ENCODE results near the gene C2CD2.

The C2CD2 gene

DNA sequence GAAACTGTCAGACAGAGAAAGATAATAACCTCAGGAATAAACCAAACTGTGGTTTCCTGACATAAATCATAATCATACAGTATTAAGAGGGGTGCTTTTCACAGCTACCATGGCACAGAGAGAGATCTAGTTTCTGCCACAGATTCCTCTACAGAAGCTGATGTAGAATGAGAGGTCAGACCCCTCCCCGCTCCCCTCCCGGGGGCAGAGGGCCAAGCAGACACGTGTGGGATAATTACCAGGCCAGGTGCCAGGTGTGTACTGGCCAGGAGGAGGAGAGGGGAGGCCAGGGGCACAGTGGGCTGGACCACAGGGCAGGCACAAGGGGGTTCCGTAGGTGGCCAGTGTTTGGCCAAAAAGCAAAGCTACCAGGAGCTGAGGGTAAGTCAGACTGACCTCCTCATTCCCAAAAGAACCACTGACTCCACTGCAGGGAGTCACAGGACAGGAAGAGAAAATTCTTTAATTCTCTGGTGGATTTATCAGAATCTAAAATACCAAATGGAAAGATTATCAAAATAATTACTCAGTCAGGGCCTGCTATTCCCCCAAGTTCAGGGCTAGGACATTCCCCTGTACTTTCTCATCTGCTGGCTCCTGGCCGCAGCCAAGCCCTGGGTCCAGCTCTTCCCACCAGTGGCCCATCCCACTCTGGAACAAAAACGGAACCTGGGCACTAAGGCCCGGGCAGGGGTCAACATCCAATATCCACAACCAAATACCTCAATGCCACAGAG, 30.0 kb downstream of the C2CD2 start:
- no peak for DNase-seq
- in situ Hi-C loops (cut with HindIII; ENCODE audit: low pct_ligation_motif_present, low pct_unique_long_range_greater_than_20kb, low sequenced_read_pairs): no loop called here

- in situ Hi-C loops (cut with HindIII; ENCODE audit: low pct_ligation_motif_present, low pct_unique_long_range_greater_than_20kb, low sequenced_read_pairs): no loop called here
- DNase-seq: no peak
Measured at GRCh38 chr21:41923186-41923585, 30.6 kb downstream of the C2CD2 start.

DNA sequence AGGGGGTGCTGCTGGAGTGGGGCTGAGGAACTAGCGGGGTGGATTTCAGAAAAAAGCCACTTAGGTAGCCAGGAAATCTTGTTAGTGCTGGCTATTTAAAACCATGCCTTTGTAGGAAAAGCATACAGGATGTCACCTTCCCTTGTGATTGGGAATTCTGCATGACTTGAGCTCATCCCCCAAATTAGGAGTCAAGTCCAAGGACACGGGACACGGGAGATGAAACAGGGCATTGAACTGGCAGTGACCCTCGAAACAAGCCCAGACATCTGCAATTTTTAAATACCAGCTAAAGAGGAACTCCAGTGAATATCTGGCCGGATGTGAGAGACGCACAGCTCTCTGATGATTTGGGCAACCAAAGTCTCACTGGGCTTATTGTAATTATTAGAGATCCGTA, 32.8 kb downstream of the C2CD2 start:
- in situ Hi-C loops (cut with HindIII; ENCODE audit: low pct_ligation_motif_present, low pct_unique_long_range_greater_than_20kb, low sequenced_read_pairs): no loop called here
- DNase-seq: no peak

DNA sequence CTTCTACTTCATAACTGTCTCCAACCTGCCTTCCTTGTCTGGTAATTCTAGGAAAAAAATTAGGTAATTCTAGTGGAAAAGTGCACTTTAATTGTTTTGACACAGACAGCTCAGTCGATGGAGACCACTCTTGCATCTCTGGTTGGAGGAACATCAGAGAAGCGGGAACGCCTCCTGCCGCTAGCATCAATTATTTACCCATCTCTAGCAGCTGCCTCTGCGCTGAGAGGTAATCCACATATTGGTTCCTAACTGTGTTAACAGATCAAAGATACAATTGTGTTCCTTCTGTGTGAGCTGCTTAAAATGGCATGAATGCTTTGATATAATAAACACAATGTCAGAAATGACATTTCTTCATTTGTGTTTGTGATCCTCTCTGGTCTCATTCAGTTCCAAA, 33.3 kb downstream of the C2CD2 start:
- DNase-seq: no peak
- in situ Hi-C loops (cut with HindIII; ENCODE audit: low pct_ligation_motif_present, low pct_unique_long_range_greater_than_20kb, low sequenced_read_pairs): no loop called here

- in situ Hi-C loops (cut with HindIII; ENCODE audit: low pct_ligation_motif_present, low pct_unique_long_range_greater_than_20kb, low sequenced_read_pairs): no loop called here
- no peak for DNase-seq
Measured at GRCh38 chr21:41919666-41920398, 34.0 kb downstream of the C2CD2 start.

DNA sequence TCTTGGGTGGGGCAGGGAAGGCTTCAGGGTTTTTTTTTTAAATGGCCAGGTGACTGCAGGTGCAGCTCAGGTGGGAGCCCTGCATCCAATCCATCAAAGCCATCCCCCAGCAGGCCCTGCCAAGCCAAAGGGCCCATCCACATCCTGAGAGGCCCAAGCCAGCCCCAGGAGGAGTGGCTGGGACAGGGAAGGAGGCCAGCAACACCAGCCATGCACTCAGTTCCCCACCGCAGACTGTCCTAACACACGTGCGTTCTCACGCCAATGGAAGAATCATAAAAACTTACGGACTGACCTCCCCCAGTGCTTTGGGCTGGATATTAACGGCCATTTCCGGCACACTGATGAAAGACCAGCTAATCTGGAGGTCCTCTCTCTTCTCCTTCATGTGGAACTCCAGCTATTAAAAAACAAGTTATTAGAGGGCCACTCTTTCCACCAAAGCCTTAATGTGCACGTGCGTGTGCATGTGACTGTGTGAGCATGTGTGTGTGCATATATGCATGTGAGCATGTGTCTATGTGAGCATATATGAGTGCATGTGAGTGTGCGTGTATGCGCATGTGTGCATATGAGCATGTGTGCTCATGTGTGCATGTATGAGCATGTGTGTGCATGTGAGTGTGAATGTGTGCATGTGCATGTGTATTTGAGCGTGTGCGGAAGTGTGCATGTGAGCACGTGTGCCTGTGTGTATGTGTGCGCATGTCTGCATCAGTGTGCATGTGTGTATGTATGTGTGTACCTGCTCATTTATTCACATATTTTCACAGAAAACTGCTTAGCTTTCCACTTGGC, 35.1 kb downstream of the C2CD2 start:
- in situ Hi-C loops (cut with HindIII; ENCODE audit: low pct_ligation_motif_present, low pct_unique_long_range_greater_than_20kb, low sequenced_read_pairs): no loop called here
- no peak for DNase-seq

DNA sequence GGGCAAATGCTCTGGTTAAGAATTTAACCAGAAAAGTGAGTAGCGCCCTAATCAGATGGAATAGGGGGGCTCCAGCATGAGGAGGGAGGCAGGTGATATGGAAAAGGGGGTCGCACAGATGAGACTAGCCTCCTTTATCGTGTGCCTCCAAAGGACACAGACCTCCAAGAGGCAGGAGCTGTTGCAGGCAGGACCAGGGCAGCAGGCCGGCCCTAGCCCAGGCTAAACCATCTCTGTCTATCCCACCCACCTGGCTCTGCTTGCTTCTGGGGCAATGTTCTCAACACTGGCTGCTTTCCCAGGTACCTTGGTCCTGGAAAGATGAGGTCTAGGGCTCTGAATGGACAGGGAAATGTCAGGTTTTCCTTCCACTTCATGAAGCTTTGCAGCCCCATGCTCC, 36.3 kb downstream of the C2CD2 start:
- in situ Hi-C loops (cut with HindIII; ENCODE audit: low pct_ligation_motif_present, low pct_unique_long_range_greater_than_20kb, low sequenced_read_pairs): no loop called here
- no peak for DNase-seq

DNA sequence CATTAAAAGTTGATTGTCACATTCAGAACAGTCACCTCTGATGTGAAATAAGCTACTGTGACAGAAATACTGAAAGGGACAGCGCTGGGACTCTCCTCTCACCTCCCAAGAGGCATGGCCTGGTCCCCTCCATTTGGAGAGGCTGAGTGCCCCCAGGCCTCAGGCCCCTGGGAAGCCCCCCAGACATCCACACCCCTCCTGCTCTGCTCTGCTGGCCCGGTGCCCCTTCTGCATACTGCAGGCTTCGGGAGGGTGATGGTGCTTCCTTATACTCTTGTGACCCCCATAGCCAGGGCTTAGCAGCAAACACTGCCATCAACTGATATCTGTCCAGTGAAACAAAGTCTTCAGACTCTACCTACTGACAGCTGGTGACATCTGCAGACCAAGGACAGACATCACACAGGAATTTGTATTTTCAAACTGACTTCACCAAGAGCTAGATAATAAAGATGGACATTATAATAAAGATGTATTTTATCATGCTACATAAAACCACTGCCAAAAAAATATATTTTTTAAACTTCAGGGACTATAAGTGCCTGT, 36.9 kb downstream of the C2CD2 start:
- no peak for DNase-seq
- in situ Hi-C loops (cut with HindIII; ENCODE audit: low pct_ligation_motif_present, low pct_unique_long_range_greater_than_20kb, low sequenced_read_pairs): no loop called here

- in situ Hi-C loops (cut with HindIII; ENCODE audit: low pct_ligation_motif_present, low pct_unique_long_range_greater_than_20kb, low sequenced_read_pairs): no loop called here
- no peak for DNase-seq
Measured at GRCh38 chr21:41914965-41915364, 38.9 kb downstream of the C2CD2 start.

DNA sequence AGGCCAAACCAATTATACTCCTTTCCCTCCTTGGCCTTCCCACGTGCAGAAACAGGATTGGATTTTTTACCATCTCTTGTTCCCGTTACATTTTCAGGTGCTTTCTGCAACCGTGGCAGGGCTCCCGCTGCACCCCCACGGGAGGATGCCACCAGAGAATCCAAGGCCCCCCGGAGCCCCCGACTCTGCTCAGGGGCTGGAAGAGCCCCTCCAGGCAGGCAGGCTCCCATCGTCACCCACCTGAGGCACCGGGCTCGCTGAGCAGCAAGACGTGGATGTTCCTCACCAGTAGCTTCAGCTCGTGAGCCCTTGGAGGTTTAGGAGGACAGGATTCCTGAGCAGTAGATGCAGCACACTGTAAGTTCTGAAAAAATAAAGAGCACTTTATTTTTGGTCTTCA, 39.5 kb downstream of the C2CD2 start:
- DNase-seq: no peak
- in situ Hi-C loops (cut with HindIII; ENCODE audit: low pct_ligation_motif_present, low pct_unique_long_range_greater_than_20kb, low sequenced_read_pairs): no loop called here

DNA sequence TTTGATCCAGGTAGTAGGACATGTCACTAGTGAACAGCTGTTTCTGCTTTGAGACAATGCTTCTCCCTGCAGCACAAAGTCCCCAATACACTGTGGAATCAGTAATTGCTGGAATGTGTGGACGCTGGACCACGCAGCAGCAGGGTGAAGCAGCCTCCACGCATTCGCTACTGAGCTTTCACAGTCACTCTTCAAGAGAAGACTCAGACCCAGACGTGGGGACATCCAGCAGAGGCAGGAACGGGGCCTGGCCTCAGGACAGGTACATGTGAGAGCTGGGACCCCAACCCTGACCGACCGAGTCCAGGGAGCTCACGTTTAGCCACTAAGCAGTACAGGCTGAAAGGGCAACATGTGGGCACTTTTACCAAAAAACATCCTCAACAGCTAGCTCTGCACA, 40.6 kb downstream of the C2CD2 start:
- DNase-seq: no peak
- in situ Hi-C loops (cut with HindIII; ENCODE audit: low pct_ligation_motif_present, low pct_unique_long_range_greater_than_20kb, low sequenced_read_pairs): no loop called here

DNA sequence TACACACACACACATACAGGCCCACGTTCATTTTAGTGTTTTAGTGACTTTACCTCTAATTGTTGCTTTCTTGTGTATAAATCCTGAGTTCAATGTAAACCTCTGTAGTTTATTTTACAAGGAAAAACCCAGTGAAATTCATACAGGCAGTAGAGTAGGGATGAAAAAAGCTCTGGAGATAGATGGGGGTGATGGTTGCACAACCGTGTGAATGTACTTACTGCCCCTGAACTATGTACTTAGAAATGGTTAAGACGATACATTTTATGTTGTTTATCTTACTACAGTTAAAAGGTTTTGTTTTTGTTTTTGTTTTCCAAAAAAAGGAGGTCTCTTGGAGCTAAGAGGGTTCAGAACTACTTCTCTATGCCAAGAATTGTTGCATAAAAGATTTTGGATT, 45.0 kb downstream of the C2CD2 start:
- DNase-seq: no peak
- in situ Hi-C loops (cut with HindIII; ENCODE audit: low pct_ligation_motif_present, low pct_unique_long_range_greater_than_20kb, low sequenced_read_pairs): no loop called here

DNA sequence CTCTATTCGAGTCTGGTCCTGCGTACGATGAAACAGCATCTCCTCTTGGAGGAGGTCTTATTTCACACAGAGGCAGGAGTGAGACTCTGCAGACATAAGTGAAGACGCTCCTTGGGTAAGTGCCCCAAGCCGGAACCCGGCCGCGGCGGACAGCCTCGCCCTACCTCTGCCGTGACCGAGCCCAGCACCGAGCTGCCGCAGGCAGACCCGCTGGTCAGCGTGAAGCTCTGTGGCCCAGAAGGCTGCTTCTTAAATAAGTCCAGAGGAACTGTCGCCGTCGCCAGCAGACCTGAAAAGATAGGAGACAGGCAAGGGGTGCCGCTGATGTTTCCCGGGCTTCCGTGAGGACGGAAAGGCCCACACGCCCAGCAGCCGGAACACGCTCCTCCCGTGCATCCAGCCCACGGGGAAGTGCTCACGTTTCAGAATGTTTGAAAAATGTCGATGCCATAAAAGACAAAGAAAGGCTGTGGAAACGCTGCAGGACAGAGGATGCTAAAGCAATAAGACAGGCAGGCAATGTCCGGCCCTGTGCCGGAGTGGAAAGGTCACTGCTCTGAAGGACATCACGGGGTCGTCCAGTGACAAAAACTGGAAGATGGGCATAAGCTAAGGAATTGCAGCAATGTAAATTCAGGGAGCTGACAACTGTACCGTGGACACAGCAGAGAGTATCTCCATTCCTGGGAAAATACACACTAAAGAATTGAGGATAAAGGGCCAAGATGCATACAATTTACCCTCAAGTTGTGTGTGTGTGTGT, 46.1 kb downstream of the C2CD2 start:
- no peak for DNase-seq
- in situ Hi-C loops (cut with HindIII; ENCODE audit: low pct_ligation_motif_present, low pct_unique_long_range_greater_than_20kb, low sequenced_read_pairs): no loop called here

DNA sequence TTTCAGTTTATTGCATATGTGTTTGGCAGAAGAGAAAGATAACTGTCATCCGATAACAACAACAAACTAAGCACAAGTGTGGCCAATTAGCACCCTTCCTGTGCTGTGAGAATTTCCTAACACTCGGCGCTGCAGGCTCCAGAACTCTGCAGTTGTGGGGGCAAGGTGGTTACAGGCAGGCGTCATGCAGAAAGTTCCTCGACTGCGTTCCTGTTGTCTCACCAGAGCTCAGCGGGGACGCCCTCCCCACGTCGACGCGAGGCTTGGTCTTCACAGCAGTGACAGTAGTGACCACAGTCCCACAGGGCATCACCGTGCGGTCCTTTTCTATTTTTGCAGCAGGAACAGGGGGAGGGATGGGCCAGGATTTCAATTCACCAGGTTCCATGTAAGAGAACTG, 47.0 kb downstream of the C2CD2 start:
- DNase-seq: no peak
- in situ Hi-C loops (cut with HindIII; ENCODE audit: low pct_ligation_motif_present, low pct_unique_long_range_greater_than_20kb, low sequenced_read_pairs): no loop called here

- DNase-seq: no peak
- in situ Hi-C loops (cut with HindIII; ENCODE audit: low pct_ligation_motif_present, low pct_unique_long_range_greater_than_20kb, low sequenced_read_pairs): no loop called here
Measured at GRCh38 chr21:41903559-41904351, 50.1 kb downstream of the C2CD2 start.

GRCh38 chr21:41902946-41903345, 50.9 kb downstream of the C2CD2 start:
- no peak for DNase-seq
- in situ Hi-C loops (cut with HindIII; ENCODE audit: low pct_ligation_motif_present, low pct_unique_long_range_greater_than_20kb, low sequenced_read_pairs): no loop called here

DNA sequence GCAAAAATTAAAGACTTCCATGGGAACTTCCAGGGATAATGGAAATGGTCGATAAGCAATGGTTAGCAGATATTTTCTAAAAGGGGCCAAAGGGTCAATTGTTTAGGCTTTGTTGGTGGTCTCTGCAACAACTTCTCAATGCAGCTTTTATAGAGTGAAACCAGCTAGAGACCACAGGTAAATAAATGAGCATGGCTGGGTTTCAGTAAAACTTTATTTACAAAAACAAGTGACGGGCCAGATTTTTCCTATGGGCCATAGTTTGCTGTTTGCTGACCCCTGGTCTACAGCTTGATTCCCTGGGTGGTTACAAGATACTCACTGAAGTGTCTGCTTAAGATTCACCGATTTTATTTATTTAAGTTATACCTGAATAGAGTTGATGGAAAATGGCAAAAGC, 52.0 kb downstream of the C2CD2 start:
- in situ Hi-C loops (cut with HindIII; ENCODE audit: low pct_ligation_motif_present, low pct_unique_long_range_greater_than_20kb, low sequenced_read_pairs): no loop called here
- DNase-seq: no peak

- in situ Hi-C loops (cut with HindIII; ENCODE audit: low pct_ligation_motif_present, low pct_unique_long_range_greater_than_20kb, low sequenced_read_pairs): no loop called here
- no peak for DNase-seq
Measured at GRCh38 chr21:41901099-41901498, 52.7 kb downstream of the C2CD2 start.

Data from ACHN (cell line).